ENCODE measurements around the gene NEURL1.

Gene NEURL1

GRCh38 chr10:103475437-103475836 is 18.1 kb upstream of the NEURL1 start:
- Histone ChIP-seq H3F3A (ENCODE audit: low read depth) (peaks cover 6% of the 10 kb centered on the region; the same call in 1 of the 2 replicates), H3K4me3 (ENCODE audit: low read length, poor library complexity, severe bottlenecking) (no peak overlapping the region), H3K36me3 (ENCODE audit: insufficient read depth, low read length) (no peaks in the 10 kb centered on the region), H3K27me3 (ENCODE audit: insufficient read depth, low read length, poor library complexity, severe bottlenecking) (no peaks in the 10 kb centered on the region), H2AFZ (ENCODE audit: low read length) (no peak overlapping the region; the same call in 1 of the 2 replicates), H3K9ac (ENCODE audit: low read depth, low read length, poor library complexity, severe bottlenecking) (peak overlapping the region; percentile 5), H3K4me1 (ENCODE audit: insufficient read depth, low read length, poor library complexity, severe bottlenecking) (peaks cover 38% of the 10 kb centered on the region), H3K79me2 (ENCODE audit: insufficient read depth, low read length) (no peaks in the 10 kb centered on the region), H4K20me1 (ENCODE audit: insufficient read depth, low read length, poor library complexity, severe bottlenecking) (no peaks in the 10 kb centered on the region), H3K4me2 (ENCODE audit: low read depth, low read length, poor library complexity, severe bottlenecking) (peak overlapping the region; percentile 41), H3K9me3 (ENCODE audit: insufficient read depth, low read depth, low read length) (no peaks in the 10 kb centered on the region), H3K9me2 (replicated peaks; ENCODE audit: low read depth, low read length) (no peaks in the 10 kb centered on the region)
- TF ChIP-seq EZH2phosphoT487 (IDR thresholded peaks at IDR 0.05; ENCODE audit: borderline replicate concordance) (no peak), CTCF (conservative IDR thresholded peaks at IDR 0.05; ENCODE audit: low read length) (no peak)

GRCh38 chr10:103476046-103476768 is 17.3 kb upstream of the NEURL1 start:
- no peaks in the 10 kb centered on the region for H3K27me3 ChIP-seq (ENCODE audit: insufficient read depth, low read length, poor library complexity, severe bottlenecking)
- H4K20me1 ChIP-seq (ENCODE audit: insufficient read depth, low read length, poor library complexity, severe bottlenecking), result no peaks in the 10 kb centered on the region
- H2AFZ ChIP-seq (ENCODE audit: low read length), result peak overlapping the region; percentile 57; the same call in 1 of the 2 replicates
- no peaks in the 10 kb centered on the region for H3K36me3 ChIP-seq (ENCODE audit: insufficient read depth, low read length)
- H3K9me3 ChIP-seq (ENCODE audit: insufficient read depth, low read depth, low read length), result no peaks in the 10 kb centered on the region
- H3K4me2 ChIP-seq (ENCODE audit: low read depth, low read length, poor library complexity, severe bottlenecking), result peak overlapping the region; percentile 41
- peak; percentile 89 for TF ChIP-seq CTCF (conservative IDR thresholded peaks at IDR 0.05; ENCODE audit: low read length)
- no peak for TF ChIP-seq EZH2phosphoT487 (IDR thresholded peaks at IDR 0.05; ENCODE audit: borderline replicate concordance)
- H3K4me1 ChIP-seq (ENCODE audit: insufficient read depth, low read length, poor library complexity, severe bottlenecking), result peaks cover 31% of the 10 kb centered on the region
- H3K9me2 ChIP-seq (replicated peaks; ENCODE audit: low read depth, low read length), result no peaks in the 10 kb centered on the region
- H3F3A ChIP-seq (ENCODE audit: low read depth), result peaks cover 6% of the 10 kb centered on the region; the same call in 1 of the 2 replicates
- peak overlapping the region; percentile 33 for H3K9ac ChIP-seq (ENCODE audit: low read depth, low read length, poor library complexity, severe bottlenecking)
- no peak overlapping the region for H3K4me3 ChIP-seq (ENCODE audit: low read length, poor library complexity, severe bottlenecking)
- no peaks in the 10 kb centered on the region for H3K79me2 ChIP-seq (ENCODE audit: insufficient read depth, low read length)

GRCh38 chr10:103478671-103479070 is 14.8 kb upstream of the NEURL1 start:
- Histone ChIP-seq H3K9me2 (replicated peaks; ENCODE audit: low read depth, low read length) (no peaks in the 10 kb centered on the region), H4K20me1 (ENCODE audit: insufficient read depth, low read length, poor library complexity, severe bottlenecking) (no peaks in the 10 kb centered on the region), H3K4me3 (ENCODE audit: low read length, poor library complexity, severe bottlenecking) (no peak overlapping the region), H3K4me1 (ENCODE audit: insufficient read depth, low read length, poor library complexity, severe bottlenecking) (peaks cover 14% of the 10 kb centered on the region), H3K9ac (ENCODE audit: low read depth, low read length, poor library complexity, severe bottlenecking) (no peak overlapping the region), H3F3A (ENCODE audit: low read depth) (no peaks in the 10 kb centered on the region), H3K36me3 (ENCODE audit: insufficient read depth, low read length) (no peaks in the 10 kb centered on the region), H2AFZ (ENCODE audit: low read length) (no peak overlapping the region), H3K27me3 (ENCODE audit: insufficient read depth, low read length, poor library complexity, severe bottlenecking) (no peaks in the 10 kb centered on the region), H3K4me2 (ENCODE audit: low read depth, low read length, poor library complexity, severe bottlenecking) (no peak overlapping the region), H3K79me2 (ENCODE audit: insufficient read depth, low read length) (no peaks in the 10 kb centered on the region), H3K9me3 (ENCODE audit: insufficient read depth, low read depth, low read length) (no peaks in the 10 kb centered on the region)
- TF ChIP-seq CTCF (conservative IDR thresholded peaks at IDR 0.05; ENCODE audit: low read length) (no peak), EZH2phosphoT487 (IDR thresholded peaks at IDR 0.05; ENCODE audit: borderline replicate concordance) (no peak)
